Activated CD4-positive, CD25-positive, alpha-beta regulatory T cell treated with anti-CD3 and anti-CD28 coated beads, Interleukin-2, amount 50 U/mL, for 72 hours (primary cell): ENCODE measurements around the gene JAKMIP3.
"Not testable (repeated sequence)": the region's sequence is repeated elsewhere in the genome, so short reads cannot be mapped to it uniquely, and the experiment has no call there.

Experiments
- DNase-seq: peaks from one replicate; pipeline ENCODE4 v3.0.0; 2021

JAKMIP3 gene

DNA sequence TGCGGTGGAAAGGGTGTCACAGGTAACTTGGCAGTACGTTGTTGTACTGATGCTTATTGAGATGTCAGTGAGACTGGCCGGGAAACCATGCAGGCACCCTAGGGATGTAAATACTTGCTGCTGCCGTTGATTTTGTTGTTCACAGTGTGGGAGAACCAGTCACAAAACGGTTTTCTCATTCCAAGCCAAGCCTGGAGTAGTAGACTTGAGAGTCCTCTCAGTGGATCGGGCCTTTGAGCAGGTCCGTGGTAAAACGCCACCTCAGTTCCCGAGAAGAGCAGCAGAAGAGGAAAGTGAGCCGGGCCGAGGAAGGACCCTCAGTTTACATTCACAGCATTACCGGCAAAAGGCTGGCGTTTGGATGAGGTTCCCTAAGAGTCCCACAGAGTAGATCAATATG, 1.1 kb downstream of the JAKMIP3 start:
- no peak for DNase-seq

DNA sequence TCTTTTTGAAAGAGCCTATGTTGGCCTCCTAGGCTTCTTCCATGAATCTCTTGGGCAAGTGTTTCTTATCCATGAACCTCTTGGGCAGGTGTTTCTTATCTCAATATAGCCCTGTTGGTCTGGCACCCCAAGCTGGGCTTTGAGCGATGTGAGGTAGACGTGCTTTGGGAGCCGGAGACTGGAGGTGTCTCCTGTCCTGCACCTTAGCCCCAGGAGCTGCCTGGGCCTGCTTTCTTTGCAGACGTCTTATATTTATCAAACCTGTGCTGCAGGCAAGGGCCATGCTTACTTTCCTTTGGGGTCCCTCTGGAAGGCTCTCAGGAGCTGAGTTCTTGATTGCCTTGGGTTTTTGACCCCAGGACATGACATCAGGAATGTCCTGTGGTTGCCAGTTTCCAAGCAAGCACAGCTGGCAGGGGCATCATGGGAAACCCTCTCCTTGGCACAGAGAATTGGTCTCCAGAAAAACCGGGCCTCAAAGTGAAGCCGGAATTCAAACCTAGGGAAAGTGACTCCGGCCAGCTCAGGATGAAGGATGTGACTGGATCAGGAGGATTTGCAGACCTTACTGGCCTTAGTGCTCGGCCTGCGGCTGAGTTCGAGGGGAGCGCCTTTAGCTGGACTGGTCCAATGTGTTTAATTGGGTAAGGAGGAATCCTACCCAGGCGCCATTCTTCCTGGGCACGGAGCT, 2.8 kb downstream of the JAKMIP3 start:
- no peak for DNase-seq

DNA sequence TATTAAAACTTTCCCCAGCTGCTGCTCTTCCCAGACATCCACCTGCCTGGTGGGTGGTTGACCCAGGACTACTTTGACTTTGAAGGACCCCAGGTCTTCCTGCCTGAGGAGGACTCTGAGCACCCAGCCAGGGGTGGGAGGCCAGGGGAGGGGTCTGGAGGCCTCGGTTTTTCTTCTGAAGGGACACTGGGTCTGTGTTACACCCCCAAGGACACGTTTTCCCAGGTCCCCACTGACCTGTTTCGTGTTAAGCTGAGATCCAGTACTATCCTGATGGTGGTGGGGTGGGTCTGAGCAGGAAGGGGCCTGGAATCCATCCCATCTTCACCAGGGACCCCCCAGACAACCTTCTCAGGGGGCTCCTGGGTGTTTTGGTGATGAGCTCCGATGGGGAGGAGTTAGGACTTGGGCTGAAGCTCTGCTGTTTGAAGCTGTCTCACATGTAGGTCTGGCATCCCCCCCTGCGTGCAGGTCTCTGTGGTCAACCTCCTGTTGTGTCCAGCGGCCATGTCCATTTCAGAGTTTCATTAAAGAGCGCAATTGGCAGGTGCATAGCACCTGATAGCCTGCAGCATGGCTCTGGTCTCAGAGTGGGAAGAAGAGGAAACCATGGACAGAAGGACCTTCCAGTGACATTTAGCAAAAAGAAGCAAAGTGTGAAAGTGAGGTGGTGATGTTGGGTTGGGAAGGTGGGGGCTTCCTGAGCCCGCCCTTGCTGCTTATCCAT, 3.5 kb downstream of the JAKMIP3 start:
- DNase-seq = no peak

DNA sequence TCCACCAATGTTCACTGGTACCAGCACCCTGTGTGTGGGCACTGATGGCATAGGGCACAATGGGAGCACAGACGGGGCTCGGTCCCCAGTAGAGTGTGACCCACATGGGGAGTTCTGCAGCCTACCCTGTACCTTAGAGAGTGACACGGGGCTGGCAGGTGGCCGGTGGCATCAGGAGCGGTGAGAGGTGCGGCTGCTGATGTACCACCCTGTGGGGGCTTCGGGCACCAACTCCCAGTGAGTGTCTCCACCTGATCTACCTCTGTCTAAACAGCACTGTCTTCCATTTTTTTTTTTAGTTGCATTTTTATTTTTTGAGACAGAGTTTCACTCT, 4.1 kb downstream of the JAKMIP3 start:
- DNase-seq = no peak

DNA sequence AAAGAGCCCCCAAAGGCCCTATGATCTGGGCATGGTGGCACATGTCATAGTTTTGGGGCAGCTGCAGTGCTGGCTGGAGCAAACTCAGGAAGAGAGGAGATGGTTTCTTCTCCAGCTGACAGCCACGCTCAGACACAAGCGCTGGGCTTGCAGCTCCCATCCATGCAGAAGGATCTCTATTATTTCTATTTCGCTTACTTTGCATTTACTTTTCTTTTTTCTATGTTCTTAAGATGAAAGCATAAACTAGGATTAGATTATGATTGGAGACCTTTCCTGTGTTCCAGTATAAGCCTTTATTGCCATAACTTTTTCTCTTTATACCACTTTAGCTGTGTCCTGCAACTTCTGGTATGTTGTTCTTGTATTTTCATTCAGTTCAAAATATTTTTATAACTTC, 5.0 kb downstream of the JAKMIP3 start:
- no peak for DNase-seq

DNA sequence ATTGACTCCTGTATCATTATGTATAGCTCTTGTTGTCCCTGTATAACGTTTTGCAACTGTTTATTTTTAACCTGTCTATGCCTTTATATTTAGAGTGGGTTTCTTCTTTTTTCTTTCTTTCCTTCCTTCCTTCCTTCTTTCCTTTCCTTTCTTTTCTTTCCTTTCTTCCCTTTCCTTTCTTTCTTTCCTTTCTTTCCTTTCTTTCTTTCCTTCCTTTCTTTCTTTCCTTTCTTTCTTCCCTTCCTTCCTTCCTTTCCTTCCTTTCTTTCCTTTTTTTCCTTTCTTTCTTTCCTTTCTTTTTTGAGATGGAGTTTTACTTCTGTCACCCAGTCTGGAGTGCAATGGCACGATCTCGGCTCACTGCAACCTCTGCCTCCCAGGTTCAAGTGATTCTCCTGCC, 5.9 kb downstream of the JAKMIP3 start:
- no peak for DNase-seq

DNA sequence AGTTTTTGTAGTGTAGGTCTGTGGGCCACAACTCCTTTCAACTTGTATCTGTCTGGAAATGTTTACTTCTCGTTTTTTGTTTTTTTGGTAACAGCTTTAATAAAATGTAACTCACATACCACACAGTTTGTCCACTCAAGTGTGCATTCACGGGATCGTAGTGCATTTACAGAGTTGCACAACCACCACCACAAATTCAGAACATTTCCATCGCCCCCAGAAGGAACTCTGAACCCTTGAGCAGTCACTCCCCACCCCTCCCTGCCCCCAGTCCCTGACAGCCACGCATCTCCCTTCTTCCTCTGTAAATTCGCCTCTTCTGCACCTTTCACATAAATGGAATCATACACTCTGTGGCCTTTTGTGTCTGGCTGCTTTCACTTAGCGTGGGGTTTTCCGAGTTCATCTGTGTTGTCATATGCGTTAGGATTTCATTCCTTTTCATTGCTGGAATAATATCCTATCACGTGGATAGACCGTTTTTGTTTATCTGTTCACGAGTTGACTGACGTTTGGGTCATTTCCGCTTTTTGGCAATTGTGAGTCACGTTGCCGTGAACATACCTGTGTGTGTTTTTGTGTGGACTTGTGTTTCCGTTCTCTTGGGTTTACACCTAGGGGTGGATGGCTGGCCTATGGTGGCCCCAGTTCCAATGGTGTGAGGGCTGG, 10.3 kb downstream of the JAKMIP3 start:
- no peak for DNase-seq

DNA sequence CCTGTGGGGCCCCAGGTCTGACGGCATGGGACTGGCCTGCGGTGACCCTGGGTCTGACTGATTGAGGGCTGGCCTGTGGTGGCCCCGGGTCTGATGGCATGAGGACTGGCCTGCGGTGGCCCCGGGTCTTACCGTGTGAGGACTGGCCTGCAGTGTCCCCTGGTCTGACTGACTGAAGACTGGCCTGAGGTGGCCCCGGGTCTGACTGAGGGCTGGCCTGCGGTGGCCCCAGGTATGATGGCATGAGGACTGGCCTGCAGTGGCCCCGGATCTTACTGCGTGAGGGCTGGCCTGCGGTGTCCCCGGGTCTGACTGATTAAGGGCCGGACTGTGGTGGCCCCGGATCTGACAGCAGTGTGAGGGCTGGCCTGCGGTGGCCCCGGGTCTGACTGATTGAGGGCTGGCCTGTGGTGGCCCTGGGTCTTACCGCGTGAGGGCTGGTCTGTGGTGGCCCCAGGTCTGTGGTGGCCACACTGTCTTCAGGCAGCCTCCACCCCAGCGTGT, 10.9 kb downstream of the JAKMIP3 start:
- DNase-seq = no peak

DNA sequence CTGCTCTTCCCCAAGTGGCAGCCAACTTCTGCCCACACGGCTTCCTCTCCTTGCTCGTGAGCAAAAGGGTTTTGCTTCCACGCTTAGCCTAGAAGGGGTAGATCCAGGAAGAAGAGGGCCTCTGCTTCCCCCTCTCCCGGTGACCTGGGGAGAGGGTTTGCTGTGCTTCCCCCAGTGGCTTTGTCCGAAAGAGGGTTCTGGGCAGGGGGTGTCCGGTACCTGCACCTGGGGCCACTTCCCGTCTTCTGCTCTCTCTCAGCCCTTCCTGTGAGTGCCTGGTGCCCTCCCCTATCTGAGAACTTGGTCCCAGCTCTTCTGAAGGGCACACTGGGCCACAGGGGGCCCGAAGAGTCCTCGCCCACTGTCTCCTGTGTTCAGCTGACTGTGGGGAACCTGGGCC, 11.3 kb downstream of the JAKMIP3 start:
- no peak for DNase-seq

DNA sequence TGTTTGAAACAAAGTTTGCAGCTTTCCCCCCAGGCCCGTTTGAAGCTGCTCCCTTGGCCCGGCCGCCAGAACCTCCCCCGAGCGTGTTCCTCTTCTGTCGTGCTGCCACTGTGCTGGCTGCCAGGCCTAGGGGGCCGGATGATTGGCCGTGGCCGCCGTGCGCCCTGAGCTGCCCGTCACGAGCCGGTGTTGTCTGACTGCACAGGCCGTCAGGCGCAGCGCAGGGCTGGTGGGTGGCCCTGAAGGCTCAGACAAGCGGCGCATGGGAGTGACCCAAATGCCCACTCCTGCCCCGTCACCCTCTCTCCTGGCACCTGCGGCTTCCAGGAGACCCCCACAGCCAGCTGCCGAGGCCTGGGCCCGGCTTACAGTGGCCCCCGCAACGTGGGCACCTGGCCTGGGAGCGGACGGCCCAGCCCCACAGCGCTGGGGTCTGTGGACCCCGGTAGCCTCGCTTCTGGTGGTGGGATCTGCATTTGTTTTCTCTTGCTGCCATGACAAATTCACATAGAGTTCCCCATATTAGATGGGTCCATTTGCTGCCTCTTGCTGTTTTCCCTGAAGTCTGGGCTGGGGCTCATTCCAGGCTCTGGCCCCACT, 13.1 kb downstream of the JAKMIP3 start:
- DNase-seq = no peak

DNA sequence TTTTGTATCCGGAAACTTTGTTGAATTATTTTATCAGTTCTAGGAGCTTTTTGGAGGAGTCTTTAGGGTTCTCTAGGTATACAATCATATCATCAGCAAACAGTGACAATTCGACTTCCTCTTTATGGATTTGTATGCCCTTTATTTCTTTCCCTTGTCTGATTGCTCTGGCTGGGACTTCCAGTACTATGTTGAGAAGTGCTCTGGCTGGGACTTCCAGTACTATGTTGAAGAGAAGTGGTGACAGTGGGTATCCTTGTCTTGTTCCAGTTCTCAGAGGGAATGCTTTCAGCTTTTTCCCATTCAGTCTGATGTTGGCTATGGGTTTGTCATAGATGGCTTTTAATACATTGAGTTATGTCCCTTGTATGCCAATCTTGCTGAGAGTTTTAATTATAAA, 18.6 kb downstream of the JAKMIP3 start:
- DNase-seq = not testable (repeated sequence)

DNA sequence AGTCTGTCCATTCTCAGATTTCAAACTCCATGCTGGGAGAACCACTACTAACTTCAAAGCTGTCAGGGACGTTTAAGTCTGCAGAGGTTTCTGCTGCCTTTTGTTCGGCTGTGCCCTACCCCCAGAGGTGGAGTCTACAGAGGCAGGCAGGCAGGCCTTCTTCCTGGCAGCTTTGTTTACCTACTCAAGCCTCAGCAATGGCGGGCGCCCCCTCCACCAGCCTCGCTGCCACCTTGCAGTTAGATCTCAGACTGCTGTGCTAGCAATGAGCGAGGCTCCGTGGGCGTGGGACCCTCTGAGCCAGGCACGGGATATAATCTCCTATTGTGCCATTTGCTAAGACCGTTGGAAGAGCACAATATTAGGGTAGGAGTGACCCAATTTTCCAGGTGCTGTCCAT, 27.5 kb downstream of the JAKMIP3 start:
- DNase-seq = not testable (repeated sequence)

DNA sequence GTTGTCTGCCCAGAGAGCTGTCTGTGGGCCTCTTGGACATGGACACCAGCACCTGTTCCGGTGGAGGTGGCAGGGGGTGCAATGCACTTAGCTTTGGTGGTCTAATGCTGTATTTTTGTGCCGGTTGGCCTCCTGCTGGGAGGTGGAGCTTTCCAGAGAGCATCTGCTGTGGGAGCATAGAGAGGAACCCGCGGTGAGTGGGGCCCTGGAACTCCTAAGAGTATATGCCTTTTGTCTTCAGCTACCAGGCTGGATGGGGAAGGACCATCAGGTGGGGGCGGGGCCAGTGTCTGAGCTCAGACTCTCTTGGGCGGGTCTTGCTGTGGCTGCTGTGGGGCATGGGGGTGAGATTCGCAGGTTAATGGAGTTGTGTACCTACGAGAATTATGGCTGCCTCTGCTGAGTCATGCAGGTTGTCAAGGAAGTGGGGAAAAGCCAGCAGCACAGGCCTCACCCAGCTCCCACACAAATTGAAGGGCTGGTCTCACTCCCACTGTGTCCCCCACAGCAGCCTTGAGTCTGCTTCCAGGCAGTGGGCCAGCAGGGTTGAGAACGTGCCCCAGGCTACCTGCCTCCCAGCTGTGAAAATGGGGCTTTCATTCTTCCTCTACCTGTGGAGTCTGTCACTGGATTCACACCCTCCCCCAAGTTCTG, 29.0 kb downstream of the JAKMIP3 start:
- no peak for DNase-seq

DNA sequence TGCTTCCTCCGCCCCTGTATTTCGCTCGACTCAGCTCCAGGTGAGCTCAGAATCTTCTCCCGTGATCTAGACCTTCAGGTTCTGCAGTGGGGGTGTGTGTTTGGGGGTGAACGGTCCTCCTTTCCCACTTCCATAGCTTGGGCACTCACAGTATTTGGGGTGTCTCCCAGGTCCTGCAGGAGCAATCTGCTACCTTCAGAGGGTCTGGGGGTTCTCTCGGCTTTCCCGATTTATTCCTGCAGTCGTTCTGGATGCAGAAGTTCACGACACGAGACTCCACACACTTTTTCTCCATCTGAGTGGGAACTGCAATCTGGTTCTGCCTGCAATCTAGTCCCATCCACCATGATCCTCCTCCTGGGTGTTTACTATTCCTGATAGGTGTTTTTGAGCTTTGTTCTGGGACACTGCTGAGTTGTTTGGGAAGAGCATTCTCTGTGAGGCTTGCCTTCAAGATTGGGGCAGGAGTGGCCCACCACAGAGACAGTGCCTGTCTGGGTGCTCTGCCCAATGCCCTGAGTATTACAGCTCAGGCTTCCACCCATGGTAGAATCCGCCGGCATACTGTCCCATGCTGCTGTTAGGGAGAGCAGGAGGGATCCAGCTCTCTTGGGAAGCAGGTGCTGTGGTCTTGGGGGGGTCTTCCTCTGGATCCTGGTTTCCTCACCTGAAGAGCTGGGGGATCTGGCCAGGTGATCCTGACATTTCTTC, 29.8 kb downstream of the JAKMIP3 start:
- no peak for DNase-seq

DNA sequence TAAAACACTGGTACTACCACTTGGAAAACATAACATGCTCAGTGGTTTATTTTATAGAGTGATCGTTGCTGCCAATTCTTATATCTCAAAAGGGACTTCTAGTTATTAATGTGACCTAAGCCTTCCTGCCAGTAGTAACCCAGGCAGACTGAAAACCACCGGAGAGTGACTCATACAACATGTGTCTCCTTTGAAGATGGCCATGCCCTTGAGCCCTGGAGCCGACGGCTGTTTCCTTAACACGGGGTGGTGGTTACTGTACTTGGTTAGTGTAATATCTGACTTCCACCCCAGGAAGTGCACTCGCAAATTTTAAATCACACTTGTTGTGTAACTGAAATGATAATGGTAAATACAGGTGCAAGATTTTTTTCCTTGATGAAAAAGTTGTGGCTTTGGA, 30.5 kb downstream of the JAKMIP3 start:
- DNase-seq = no peak

DNA sequence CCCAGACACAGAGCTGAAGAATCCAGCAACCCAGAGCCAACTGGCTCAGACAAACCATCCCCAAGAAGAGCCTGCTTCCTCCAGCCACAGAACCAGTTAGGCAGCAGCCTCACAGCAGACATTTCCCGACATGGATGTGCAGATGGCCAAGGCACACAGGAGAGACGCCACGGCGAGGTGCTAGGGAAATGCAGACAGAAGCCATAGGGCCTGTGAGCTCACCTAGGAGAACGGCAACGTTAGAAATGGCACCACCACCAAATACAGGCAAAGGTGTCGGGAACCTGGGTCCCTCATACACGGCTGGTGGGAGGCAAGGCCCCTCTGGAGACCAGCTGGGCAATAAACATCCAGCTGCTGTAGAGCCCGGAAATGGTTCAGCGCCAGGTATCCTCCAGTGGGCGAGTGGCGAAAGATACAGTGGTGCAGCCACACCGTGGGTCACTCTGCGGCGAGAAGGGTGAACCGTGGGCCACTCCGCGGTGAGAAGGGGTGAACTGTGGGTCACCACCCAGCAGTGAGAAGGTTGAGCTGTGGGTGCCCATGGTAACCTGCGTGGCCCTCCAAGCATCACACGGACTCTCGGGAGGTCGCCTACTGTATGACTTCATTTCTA, 31.2 kb downstream of the JAKMIP3 start:
- DNase-seq = no peak

DNA sequence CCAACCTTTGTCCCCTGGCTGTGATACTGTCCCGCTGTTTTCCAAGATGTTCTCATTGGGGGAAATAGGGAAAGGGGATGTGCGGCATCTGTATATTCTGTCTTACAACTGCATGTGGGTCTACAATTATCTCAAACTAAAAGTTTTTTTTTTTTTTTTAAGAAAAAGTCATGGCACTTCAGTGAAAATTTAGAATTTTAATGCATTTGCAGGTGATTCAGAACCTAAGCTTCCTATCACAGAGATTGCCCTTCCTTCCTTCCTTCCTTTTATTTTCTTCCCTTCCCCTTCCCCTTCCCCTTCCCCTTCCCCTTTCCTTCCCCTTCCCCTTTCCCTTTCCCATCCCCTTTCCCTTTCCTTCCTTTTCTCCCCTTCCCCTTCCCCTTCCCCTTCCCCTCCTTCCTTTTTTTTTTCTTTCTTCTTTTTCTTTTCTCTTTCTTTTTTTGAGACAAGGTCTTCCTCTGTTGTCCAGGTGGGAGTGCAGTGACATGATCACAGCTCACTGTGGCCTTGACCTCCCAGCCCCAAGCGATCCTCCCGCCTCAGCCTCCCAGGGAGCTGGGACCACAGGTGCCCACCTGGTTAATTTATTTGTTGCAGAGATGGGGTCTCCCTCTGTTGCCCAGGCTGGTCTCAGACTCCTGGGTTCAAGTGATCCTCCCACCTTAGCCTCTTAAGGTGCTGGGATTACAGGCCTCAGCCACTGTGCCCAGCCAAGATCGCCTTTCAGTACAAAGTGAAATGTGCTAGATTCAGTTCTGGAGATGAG, 32.0 kb downstream of the JAKMIP3 start:
- DNase-seq = no peak

DNA sequence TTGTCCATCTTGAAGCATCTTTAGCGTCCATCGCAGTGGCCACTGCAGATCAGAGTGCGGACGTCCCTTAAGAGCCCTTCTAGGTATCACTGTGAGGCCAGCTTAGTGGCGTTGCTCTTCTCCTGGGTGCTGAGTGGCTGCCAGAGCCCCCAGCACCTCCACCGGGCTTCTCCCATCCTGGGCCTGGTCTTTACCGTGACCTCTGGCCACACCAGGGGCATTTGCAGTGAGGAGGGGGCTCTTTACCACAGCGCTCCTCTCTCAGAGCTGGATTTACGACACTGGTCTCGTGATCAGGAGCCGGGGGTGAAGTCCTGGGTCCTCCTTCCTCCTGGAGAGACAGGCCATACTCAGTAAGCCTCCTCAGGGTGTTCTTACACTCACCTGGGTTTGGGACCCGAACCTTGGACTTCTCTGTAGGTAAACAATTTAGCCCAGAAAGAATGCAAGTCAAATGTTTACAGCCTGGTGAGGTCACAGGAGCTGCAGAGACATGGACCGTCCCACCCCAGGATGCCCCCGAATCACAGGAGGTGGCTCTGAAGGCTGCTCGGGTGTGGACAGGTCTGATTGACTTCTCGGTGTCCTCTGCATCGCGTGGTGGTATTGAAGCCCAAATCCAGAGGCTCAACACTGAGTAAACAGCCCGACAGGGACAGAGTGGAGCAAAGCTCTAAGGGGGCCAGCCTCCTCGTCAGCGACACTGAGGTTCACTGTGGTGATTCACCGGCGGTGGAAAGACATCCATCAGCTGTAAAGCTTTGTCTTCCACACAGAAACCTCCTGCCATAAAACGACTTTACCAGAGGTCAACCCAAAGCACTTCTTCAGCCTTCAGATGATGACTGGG, 33.0 kb downstream of the JAKMIP3 start:
- no peak for DNase-seq

DNA sequence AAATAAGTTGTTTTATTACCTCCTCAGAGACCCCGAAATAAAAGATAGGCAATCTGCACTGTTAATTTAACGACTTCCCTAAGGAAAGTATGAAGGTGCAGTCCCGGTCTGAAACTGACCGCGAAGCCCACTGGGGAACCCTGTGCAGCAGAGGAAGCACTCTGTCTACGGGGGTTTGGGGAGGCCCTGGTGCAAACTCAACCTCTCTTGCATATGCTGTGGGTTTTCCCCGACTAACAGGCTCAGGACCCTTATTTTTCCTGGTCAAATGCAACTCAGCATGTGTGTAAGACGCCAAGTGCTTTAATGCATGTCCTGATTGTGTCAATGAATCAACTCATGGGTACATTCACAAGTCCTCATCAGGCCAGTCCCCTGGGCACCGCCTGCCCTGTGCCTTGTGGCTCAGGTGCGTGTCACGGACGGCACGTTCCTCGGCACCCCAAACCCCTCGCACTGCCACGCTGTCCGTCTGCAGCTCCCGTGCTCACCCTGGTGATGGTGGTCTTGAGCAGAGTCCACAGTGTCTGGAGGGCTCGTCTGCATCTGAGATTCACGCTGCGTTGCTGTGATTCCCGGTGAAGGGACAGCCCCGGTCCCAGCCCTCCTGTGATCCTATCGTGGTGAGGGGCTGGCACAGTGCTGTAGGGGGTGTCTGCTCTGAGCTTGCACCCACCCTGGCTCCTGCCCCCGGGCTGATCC, 33.8 kb downstream of the JAKMIP3 start:
- DNase-seq = no peak

DNA sequence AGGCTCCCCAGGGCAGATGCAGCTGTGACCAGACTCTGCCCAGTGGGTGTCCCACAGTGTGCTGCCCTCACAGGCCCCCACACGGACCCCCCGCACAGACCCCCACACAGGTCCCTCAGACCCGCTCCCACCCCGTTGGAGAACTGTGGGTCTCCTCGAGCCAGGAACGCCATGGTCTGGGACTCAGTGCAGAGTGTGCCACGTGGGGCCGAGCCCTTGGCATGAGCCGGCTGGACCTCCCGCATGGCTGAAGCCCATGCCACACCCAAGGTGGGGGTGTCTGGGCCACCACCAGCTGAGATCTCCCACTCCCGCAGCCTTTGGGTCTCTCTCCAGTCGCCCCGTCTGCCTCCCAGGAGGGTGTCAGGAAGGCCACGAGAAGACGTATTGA, 34.3 kb downstream of the JAKMIP3 start:
- DNase-seq = no peak
